Activated naive CD8-positive, alpha-beta T cell treated with anti-CD3 and anti-CD28 coated beads, Interleukin-2, amount 50 U/mL, for 16 hours (primary cell): ENCODE measurements around the gene DNAJC21.

Source experiments
- DNase-seq: peaks from one replicate; pipeline ENCODE4 v3.0.0-alpha.2; 2020; ENCODE audit warnings: low read depth, low spot score

The DNAJC21 gene

GRCh38 chr5:34977934-34978613 lies 48.7 kb downstream of the DNAJC21 start:
- DNase-seq: no peak

GRCh38 chr5:34978681-34979080 lies 49.3 kb downstream of the DNAJC21 start:
- DNase-seq: no peak

- no peak for DNase-seq
Measured at GRCh38 chr5:34982823-34983222, 53.5 kb downstream of the DNAJC21 start.

- no peak for DNase-seq
Measured at GRCh38 chr5:34986965-34987364, 57.6 kb downstream of the DNAJC21 start.

GRCh38 chr5:34991486-34992238 lies 62.3 kb downstream of the DNAJC21 start:
- DNase-seq: no peak

- no peak for DNase-seq
Measured at GRCh38 chr5:34993951-34994350, 64.6 kb downstream of the DNAJC21 start.

- DNase-seq: no peak
Measured at GRCh38 chr5:34996261-34996660, 66.9 kb downstream of the DNAJC21 start.

GRCh38 chr5:34998058-34998789 lies 68.9 kb downstream of the DNAJC21 start:
- no peak for DNase-seq

GRCh38 chr5:35001842-35002241 lies 72.5 kb downstream of the DNAJC21 start:
- no peak for DNase-seq

GRCh38 chr5:35002459-35002858 lies 73.1 kb downstream of the DNAJC21 start:
- DNase-seq: no peak

GRCh38 chr5:35003018-35003957 lies 73.9 kb downstream of the DNAJC21 start:
- DNase-seq: peak; percentile 35

GRCh38 chr5:35004200-35004599 lies 74.8 kb downstream of the DNAJC21 start:
- no peak for DNase-seq

- no peak for DNase-seq
Measured at GRCh38 chr5:35004771-35005170, 75.4 kb downstream of the DNAJC21 start.
